GM19372 (cell line): Measurements from ENCODE around the gene EXOC5.
A peak's percentile ranks its signal among the peaks of the same experiment; 100 is the strongest.

Experiments used
- ATAC-seq: cut with Tn5 transposase; IDR thresholded peaks from one replicate; pipeline ENCODE4 v1.9.1; 2021; ENCODE audit warnings: mild to moderate bottlenecking, low read depth, moderate library complexity; ENCODE audit not compliant: unreplicated experiment

EXOC5 gene, protein sequence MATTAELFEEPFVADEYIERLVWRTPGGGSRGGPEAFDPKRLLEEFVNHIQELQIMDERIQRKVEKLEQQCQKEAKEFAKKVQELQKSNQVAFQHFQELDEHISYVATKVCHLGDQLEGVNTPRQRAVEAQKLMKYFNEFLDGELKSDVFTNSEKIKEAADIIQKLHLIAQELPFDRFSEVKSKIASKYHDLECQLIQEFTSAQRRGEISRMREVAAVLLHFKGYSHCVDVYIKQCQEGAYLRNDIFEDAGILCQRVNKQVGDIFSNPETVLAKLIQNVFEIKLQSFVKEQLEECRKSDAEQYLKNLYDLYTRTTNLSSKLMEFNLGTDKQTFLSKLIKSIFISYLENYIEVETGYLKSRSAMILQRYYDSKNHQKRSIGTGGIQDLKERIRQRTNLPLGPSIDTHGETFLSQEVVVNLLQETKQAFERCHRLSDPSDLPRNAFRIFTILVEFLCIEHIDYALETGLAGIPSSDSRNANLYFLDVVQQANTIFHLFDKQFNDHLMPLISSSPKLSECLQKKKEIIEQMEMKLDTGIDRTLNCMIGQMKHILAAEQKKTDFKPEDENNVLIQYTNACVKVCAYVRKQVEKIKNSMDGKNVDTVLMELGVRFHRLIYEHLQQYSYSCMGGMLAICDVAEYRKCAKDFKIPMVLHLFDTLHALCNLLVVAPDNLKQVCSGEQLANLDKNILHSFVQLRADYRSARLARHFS

DNA sequence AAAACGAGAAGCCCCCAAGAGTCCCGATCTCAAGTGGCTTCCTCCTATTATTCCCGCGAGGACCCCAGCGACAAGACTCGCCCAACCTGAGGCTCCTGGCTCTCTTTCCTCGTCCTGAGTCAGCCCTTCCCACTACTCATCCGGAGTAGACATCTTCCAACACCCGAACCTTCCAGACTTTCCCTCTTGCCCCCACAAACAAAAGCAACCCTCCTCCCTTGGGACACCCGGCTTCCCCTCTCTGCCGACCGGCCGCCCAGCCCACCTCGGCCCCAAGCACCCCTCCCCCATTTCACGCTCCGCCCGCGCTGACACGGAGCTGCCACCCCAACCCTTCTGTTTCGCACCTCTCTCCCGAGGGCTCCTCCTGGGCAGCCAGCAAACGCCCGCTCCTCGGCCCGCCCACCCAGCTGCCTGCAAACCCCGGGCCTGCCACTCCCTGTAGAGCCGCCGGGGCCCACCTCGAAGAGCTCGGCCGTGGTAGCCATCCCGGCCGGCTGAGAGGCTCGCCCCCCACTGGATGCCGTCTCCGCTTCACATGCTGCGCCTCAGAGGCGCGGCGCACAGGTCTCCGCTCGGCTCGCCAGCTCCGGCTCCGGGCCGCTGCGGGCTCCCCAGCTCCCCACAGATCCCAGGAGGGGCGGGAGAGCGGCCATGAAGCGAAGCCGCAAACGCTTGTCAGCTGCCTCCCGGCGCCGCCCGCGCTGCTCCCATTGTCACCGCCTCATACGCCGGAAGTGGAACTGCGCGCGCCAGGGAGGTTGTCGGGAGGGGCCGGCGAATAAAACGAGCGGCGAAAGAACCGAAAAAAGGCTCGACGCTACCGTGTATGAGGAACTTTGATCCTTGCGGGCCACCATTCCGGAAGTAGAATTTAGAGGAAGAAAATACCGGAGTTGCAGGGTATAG lies at the start of gene EXOC5, which contains the start of gene AP5M1:
TSS of gene EXOC5 (minus strand) at position 745 of the 909 bp plus-strand sequence. CDS start at position 488, 257 bp downstream.
TSS of gene AP5M1 (plus strand) at position 811 of the 909 bp plus-strand sequence. CDS start 344 bp downstream, outside the sequence.
- peak; percentile 84 for ATAC-seq

DNA sequence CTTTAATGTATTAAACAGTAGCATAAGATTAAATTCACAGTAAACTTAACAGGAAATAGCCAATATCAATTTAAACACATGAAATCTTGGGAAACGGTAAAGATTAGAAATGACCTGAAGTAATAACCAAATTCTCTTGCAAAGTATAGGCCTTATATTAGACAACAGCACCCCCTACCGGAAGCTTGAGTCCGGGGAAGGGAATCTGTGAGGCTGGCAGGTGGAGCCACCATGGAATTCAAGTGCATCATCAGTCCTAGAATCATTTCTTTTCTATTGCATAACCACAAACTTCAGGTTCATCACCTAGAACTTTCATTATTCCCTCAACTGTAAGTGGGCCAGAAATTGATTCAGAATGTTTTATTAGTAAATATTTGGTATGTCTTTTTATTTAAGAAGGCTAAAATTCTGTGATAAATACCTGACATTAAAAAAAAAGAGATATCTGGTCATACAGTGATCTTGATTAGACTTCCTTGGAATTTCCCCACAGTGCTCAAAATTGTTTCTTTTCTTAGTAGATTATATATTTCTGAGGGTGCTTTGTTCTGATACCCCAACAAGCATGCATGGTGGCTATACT lies 48.6 kb upstream of the EXOC5 start:
- ATAC-seq = no peak

DNA sequence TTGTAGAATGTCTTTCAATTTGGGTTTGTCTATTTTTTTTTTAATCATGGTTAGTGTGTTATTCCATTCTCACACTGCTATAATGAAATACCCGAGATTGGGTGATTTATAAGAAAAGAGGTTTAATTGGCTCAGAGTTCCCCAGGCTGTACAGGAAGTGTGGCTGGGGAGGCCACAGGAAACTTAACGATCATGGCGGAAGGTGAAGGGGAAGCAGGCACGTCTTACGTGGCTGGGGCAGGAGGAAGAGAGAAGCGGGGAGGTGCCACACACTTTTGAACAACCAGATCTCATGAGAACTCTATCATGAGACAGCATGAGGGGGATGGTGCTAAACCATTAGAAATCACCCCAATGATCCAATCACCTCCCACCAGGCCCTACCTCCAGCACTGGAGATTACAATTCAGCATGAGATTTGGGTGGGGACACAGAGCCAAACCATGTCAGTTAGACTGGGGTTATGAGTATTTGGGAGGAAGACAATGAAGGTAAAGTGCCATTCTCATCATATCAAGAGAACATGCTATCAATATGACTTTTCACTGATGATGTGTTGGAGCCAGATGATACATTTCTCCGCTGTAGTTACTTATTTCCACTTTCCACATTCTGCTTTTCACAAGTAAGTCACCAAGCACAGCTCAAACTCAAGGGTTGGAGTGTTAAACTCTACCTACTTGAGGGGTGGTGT lies 45.8 kb upstream of the EXOC5 start:
- ATAC-seq = no peak

DNA sequence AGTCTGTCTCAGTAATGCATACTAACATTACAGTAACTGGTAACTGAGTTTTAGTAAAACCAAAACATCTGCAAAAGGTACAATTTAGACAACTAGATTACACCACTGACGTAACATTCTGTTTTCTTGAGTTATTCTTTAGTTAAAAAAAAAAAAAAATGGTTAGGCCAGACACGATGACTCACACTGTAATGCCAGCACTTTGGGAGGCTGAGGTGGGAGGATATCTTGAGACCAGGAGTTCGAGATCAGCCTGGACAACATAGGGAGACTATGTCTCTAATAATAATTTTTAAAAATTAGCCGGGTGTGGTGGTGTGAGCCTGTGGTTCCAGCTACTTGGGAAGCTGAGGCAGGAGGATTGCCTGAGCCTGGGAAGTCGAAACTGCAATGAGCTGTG lies 34.2 kb upstream of the EXOC5 start:
- no peak for ATAC-seq

DNA sequence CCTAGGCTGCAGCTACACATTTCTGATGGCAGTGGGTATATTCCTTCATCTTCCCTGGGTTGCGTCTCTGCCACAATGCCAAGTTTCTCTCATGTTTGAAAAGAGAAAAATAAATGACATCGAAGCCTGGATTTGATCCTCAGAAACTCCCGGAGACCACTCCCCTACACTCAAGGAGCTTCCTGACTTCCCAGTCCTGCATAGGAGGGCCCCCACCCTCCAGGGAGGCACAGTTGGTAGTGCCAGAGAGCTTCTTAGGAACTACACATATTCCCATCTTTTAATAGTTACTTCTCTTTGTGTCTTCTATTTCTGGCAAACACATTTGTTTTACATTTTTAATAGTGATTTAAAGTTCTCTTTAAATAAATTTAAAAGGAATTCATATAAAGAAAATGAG lies 30.8 kb upstream of the EXOC5 start:
- no peak for ATAC-seq

DNA sequence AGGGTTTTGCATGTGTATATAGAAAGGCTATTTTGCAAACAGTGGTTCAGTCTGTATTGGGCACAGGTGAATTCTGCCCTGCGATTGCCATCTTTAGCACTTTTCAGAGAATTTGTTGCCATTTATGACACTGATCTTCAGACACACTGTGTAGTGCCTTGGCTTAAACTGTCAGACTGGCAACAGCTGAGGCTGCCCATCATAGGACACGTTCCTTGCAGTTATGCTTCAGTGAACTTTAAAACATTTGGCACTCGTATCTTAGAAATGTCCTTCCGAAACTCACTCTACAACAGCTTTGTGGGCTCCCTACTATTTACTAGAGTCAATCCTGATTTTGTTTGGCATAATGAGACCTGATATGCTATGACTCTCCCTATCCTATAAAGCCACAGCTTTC lies 29.1 kb upstream of the EXOC5 start:
- ATAC-seq = no peak

DNA sequence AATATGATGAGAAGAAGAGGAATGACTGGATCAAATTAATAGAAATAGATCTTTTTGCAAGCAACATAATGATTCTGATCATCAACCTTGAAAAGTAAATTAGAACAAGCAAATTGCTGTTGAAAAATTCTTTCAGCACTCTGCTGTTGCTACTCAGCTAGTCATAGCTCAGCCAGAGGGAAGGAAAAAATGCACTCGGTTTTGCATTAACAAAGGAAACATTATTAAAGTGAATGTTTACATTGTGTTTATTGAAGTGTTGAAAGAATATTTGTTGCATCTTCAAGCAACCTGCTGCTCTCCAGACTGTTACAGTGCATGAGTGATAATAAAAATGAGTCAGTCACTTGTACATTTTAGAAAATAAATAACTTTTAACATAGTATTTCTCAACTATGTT lies 26.5 kb upstream of the EXOC5 start:
- no peak for ATAC-seq

DNA sequence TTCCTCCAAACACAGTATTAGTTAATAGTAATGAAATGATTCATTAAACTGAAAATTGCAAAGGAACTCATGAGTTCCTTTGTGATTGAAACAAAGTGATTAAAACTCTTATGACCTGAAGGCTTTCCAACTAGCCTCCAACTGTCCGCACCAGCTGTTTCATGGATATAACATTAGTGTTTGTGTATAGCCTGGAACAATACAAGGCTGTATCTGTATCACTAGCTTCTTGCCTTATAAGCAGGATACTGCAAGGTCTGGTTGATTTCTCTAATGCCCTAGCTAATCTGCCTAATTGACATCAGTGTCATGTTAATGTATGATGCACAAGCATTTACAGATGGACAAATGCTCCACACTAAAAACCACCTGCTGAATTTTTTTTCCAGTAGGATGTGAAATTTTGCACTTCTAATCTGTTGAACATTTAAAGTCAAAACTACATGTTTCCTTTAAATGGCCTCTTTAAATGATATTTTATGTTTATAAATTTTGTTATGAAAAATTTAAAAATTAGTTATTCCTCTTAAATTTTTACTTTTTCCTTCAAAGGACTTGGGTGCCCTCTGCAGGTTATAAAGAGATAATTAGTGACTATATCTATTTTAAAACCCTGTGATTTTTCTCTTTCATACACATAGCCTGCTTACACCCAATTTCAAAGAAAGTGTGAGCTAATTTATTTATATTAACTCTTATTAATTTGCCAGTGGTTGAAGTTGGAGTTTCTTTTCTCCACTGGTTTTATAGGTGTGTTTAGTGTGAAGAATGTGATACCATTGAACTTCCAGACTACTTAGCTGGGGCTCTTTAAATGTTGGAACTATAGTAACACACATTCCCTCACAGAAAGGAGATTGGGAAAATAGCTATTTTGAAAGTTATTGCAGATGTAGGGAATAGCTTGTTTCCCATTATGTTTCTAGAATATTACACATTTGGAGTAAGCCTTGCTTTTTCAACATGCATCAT lies 25.4 kb upstream of the EXOC5 start:
- no peak for ATAC-seq

DNA sequence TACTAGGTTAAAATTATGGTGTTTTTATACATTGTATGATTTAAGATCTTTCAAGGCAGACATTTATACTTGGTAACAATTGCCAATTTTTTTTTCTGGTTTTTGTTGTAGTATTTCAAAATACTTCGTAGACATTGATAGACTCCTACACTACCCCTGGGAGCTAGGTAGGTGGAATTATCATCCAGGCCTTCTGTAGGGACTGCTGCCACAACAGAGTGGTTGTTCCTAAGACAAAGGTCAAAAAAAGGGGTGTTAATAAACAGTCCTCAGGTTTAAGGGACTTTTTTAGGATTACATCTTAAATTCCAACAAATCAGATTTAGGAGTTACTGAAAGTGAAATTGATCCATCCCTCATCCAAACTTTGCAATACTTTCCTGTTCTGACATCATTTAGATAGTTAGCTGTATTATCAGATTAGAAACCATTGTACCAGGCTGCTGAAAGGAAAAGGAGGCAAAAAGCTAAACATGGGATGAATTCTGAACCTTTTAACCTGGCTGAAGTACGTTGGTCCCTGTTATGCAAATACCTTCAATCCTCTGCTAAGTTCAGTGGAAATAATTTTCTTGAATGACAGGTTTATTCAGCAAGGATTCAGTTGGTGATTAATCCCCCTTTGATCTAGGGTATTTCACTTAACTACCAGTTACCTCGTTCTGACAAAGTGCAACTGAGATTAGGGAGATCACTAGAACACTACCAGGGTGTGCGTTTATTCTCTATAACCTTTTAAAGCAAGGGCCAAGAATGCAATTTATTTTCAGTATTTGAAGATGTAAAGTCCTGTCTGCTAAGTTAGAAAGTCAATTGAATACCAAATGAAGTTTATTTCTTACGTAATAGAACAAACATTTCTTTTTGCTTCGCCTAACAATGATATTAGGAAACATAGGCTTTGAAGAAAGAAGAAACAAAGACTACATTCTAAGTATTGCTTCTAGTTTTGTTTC lies 23.3 kb upstream of the EXOC5 start:
- no peak for ATAC-seq

DNA sequence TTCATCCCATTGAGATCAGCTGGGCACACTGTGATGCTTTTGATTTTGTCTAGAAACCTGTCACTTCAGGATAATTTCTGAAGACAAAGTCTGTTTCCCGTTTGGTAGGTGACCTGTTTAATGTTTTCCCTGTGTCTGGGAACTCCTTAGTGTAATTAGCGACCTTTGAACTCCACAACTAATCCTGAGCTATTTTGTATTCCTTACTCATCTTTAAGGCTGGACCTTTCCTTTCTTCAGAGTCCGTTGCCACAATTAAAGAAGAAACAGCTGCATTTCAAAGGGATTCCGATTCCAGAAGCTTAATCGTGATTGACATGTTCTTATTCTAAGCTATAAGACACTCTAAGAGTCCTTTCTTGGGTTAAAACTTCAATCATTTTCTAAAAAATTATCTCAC lies 22.0 kb upstream of the EXOC5 start:
- no peak for ATAC-seq

DNA sequence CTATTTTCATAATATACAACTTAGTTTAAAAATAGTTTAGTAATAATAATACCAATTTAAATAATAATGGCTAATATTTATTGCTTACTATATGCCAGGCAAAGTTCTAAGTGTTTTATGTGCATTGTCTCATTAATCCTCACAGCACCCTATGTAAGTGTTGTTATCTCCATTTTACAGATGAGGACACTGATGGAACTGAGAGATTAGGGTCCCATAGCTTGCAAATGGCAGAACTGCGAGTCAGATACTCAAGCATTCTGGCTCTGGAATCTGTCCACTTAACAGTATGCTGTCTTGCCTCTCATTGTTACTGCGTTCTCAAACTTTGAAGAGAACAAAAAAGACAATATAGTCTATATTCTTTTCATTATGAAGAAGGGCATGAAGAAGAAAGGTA lies 19.0 kb upstream of the EXOC5 start:
- ATAC-seq = no peak

DNA sequence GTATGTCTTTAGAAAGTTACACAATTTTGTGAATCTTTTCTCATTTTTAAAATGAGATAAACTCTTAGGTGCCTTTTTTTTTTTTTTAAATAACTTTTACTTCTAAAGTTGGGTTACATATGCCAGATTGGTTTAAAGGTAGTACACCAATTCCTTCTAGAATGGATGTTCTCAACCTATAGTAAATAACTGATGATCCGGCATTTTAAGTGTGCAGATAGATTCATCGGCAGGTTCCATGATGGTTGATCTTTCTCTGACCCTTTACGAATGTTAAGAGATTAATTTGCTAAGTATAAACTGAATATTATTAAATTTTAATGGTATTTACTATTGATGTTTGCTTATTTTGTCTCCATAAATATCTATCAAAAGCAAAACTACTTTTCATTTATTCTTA lies 8.4 kb upstream of the EXOC5 start:
- no peak for ATAC-seq

DNA sequence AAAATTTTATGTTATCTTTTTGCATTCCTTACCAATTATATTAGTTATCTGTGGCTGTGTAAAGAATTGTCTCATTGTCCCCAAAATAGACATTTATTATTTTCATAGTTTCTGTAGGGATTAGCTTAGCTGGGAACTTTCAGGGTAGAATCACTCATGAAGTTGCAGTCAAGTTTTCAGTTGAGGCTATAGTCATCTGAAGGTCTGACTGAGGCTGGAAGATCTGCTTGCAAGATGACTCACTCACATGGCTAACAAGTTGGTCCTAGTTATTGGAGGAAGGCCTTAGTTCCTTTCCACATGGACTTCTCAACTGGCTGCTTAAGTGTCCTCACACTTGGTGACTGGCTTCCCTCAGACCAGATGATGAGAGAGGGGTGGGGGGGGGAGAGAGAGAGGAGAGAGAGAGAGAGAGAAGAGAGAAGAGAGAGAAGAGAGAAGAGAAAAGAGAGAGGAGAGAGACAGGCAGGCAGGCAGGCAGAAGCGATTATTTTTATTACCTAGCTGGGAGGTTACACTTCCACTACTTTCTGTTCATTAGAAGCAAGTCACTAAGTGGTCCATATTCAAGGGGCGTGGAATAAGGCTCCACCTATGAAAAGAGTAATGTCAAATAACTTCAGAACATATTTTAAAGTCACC lies 6.4 kb upstream of the EXOC5 start:
- no peak for ATAC-seq

DNA sequence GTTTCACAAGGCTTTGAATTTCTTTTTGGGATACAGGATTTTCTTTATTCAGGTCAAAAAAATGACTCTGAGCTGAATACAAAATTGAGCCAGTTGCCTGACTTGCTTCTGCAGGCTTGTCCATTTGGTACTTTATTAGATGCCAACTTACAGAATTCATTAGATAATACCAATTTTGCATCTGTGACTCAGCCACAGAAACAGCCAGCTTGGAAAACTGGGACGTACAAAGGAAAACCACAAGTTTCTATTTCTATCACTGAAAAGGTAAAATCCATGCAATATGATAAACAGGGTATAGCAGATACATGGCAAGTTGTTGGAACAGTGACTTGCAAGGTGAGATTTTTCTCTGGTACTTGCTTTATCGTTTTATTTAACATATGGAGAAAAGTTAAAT lies 5.8 kb upstream of the EXOC5 start:
- no peak for ATAC-seq

DNA sequence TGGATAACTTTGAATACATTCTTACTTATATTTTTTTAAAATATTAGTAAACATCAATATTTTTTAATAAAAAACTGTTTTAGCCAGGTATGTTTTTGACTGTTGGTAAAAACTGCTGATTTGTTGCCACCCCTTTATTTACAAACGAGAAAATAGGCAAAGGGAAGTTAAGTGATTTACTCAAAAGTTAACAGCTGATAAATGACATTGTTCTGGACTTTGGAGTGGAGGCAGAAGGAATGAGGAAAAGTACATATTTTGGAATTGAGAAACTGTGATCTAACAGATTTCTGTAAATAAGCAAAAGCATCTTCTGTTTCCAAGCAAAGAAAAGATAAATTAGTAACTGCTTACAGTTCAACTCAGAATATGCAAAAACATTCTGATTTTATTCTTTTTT lies 4.5 kb upstream of the EXOC5 start:
- ATAC-seq = no peak

DNA sequence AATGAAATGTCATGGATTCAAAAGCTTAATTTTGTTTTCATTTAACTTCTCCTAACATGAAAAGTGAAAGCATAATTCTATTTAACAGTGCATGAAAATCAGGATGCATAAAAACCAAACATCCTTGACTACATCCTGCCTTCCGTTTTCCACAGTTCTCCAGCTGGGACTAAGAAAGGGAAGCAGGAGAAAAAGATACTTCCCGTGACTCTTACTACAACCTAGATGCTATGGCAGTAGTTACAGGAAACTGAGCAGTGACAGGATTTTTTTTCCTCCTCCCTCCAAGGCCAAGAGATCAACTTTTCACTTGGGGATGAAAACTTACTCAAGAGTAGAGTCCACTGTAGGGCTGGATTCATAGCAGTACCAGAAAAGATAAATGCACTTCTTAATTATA lies 2.6 kb downstream of the EXOC5 start:
- no peak for ATAC-seq

DNA sequence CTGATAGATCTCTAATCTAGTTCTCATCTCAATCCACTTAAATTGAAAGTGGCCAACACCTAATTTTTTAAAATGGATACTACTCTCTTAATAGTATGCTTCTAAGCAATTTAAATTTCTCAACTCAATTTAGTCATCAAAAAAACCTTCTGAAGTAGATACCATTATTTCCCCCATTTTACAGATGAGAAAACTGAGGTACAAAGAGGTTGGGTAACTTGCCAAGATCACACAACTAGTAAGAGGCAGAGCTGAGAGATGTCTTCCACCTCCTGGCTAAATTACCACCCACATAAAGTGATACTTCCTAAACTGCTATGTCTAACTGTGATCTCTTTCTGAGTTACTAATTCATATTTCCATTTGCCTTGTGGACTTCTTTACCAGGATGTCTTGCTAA lies 6.6 kb downstream of the EXOC5 start:
- ATAC-seq = no peak
